ENCODE data around the gene TARP.
A peak's percentile ranks its signal among the peaks of the same experiment; 100 is the strongest.
"Not testable (repeated sequence)": the region's sequence is repeated elsewhere in the genome, so short reads cannot be mapped to it uniquely, and the experiment has no call there.

TARP gene

GRCh38 chr7:38283809-38284208, 10.4 kb upstream of the TARP start:
- no peaks in the 10 kb centered on the region for H3K27me3 Mint-ChIP-seq
- H3K36me3 Mint-ChIP-seq (ENCODE audit: low read depth) = no peaks in the 10 kb centered on the region
- no peaks in the 10 kb centered on the region for H3K9me3 Mint-ChIP-seq
- no peak overlapping the region for H3K4me3 Mint-ChIP-seq
- H3K4me1 Mint-ChIP-seq (ENCODE audit: low read depth) = no peaks in the 10 kb centered on the region
- H3K27ac Mint-ChIP-seq = no peak overlapping the region
- no peak for DNase-seq

- no peaks in the 10 kb centered on the region for H3K9me3 Mint-ChIP-seq
These were observed 9.7 kb upstream of the TARP start for GRCh38 chr7:38283107-38283506.

GRCh38 chr7:38282081-38282480, 8.6 kb upstream of the TARP start:
- no peaks in the 10 kb centered on the region for H3K36me3 Mint-ChIP-seq (ENCODE audit: low read depth)
- H3K4me3 Mint-ChIP-seq = no peak overlapping the region
- H3K4me1 Mint-ChIP-seq (ENCODE audit: low read depth) = no peaks in the 10 kb centered on the region
- no peak overlapping the region for H3K27ac Mint-ChIP-seq
- DNase-seq = no peak
- no peaks in the 10 kb centered on the region for H3K27me3 Mint-ChIP-seq
- no peaks in the 10 kb centered on the region for H3K9me3 Mint-ChIP-seq

More at GRCh38 chr7:38283107-38283506, 9.7 kb upstream of the TARP start:
- no peaks in the 10 kb centered on the region for H3K27me3 Mint-ChIP-seq
- H3K4me1 Mint-ChIP-seq (ENCODE audit: low read depth) = no peaks in the 10 kb centered on the region
- no peak for DNase-seq
- H3K36me3 Mint-ChIP-seq (ENCODE audit: low read depth) = no peaks in the 10 kb centered on the region
- H3K4me3 Mint-ChIP-seq = no peak overlapping the region
- H3K27ac Mint-ChIP-seq = no peak overlapping the region

DNA sequence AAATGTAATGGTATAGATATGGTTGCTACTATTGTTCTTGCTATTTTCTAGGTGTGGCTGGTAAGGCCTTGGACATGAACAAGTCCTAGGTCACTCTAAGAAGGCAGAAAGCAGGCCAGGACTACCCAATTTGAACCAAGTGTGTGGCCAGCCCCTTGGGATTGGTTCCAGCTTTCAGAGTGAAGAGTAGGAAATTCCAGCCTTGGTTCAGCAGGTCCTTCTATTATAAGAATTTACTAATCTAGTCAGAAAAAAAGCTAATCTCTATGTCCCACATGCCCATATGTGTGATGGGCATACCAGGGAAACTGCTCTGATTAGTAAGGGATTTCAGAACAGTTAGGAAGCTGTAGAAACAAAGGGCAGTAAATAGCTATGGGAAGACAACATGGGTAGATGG, 7.8 kb upstream of the TARP start:
- H3K4me1 Mint-ChIP-seq (ENCODE audit: low read depth) = no peaks in the 10 kb centered on the region
- H3K4me3 Mint-ChIP-seq = no peak overlapping the region
- H3K36me3 Mint-ChIP-seq (ENCODE audit: low read depth) = no peaks in the 10 kb centered on the region
- H3K27ac Mint-ChIP-seq = no peak overlapping the region
- H3K27me3 Mint-ChIP-seq = no peaks in the 10 kb centered on the region
- no peaks in the 10 kb centered on the region for H3K9me3 Mint-ChIP-seq
- DNase-seq = no peak

- Mint-ChIP-seq H3K27ac (no peak overlapping the region), H3K4me1 (ENCODE audit: low read depth) (no peaks in the 10 kb centered on the region), H3K4me3 (no peak overlapping the region)
These were observed 7.3 kb upstream of the TARP start for GRCh38 chr7:38280707-38281106.

GRCh38 chr7:38280000-38280399, 6.6 kb upstream of the TARP start:
- H3K27ac Mint-ChIP-seq = no peak overlapping the region
- H3K4me3 Mint-ChIP-seq = no peak overlapping the region
- DNase-seq = no peak
- H3K9me3 Mint-ChIP-seq = no peaks in the 10 kb centered on the region
- H3K4me1 Mint-ChIP-seq (ENCODE audit: low read depth) = no peaks in the 10 kb centered on the region
- H3K36me3 Mint-ChIP-seq (ENCODE audit: low read depth) = no peaks in the 10 kb centered on the region
- H3K27me3 Mint-ChIP-seq = no peaks in the 10 kb centered on the region

More at GRCh38 chr7:38280707-38281106, 7.3 kb upstream of the TARP start:
- H3K36me3 Mint-ChIP-seq (ENCODE audit: low read depth) = no peaks in the 10 kb centered on the region
- no peaks in the 10 kb centered on the region for H3K9me3 Mint-ChIP-seq
- DNase-seq = no peak
- no peaks in the 10 kb centered on the region for H3K27me3 Mint-ChIP-seq

DNA sequence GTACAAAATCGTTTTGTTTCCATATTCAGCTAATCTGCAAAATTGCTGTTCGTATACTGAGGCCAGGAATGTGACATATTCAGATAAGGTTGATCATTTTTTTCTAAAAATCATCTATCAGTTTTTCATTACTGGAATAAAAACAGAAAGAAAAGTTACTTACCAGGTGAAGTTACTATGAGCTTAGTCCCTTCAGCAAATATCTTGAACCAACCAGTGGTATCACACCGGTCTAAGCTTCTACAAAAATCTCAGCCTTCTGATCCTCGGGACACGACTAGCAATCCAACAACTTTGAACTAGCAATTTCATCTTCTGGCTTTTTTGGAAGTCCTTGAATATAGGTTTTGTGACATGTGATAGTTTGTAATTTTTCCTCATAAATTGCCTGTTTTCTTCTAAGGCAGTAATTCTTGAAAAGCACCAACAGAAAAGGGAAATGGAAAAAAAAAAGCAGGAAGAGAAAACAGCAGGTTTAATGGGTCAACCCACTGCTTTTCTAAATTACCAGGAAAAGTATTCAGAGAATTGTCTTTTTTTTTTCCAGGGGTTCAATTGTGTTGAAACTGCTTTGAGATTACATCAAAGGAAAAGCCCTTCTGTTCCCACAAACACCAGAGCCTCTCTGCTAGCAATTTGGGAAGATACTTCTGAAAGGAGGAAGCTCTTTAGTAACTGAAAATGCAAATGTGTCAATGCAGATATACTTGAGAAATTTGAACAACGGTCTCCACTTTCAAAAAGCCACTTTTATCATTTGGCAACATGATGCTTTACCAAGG, 2.9 kb upstream of the TARP start:
- H3K9me3 Mint-ChIP-seq = no peaks in the 10 kb centered on the region
- H3K4me1 Mint-ChIP-seq (ENCODE audit: low read depth) = no peaks in the 10 kb centered on the region
- peak overlapping the region; percentile 66 for H3K4me3 Mint-ChIP-seq

GRCh38 chr7:38274927-38275620, 1.6 kb upstream of the TARP start:
- no peaks in the 10 kb centered on the region for H3K36me3 Mint-ChIP-seq (ENCODE audit: low read depth)
- DNase-seq = no peak
- H3K4me3 Mint-ChIP-seq = peak overlapping the region; percentile 66
- no peaks in the 10 kb centered on the region for H3K27me3 Mint-ChIP-seq
- H3K27ac Mint-ChIP-seq = peak overlapping the region; percentile 44
- H3K4me1 Mint-ChIP-seq (ENCODE audit: low read depth) = no peaks in the 10 kb centered on the region
- no peaks in the 10 kb centered on the region for H3K9me3 Mint-ChIP-seq

More for the DNA sequence above, 2.9 kb upstream of the TARP start:
- DNase-seq = no peak
- no peaks in the 10 kb centered on the region for H3K36me3 Mint-ChIP-seq (ENCODE audit: low read depth)
- H3K27me3 Mint-ChIP-seq = no peaks in the 10 kb centered on the region
- no peak overlapping the region for H3K27ac Mint-ChIP-seq

- H3K4me3 Mint-ChIP-seq = peak overlapping the region; percentile 48
- no peak overlapping the region for H3K27ac Mint-ChIP-seq
- H3K4me1 Mint-ChIP-seq (ENCODE audit: low read depth) = no peaks in the 10 kb centered on the region
- no peak for DNase-seq
- no peaks in the 10 kb centered on the region for H3K27me3 Mint-ChIP-seq
- no peaks in the 10 kb centered on the region for H3K36me3 Mint-ChIP-seq (ENCODE audit: low read depth)
- H3K9me3 Mint-ChIP-seq = no peaks in the 10 kb centered on the region
These were observed 1.1 kb upstream of the TARP start for GRCh38 chr7:38274486-38274885.

GRCh38 chr7:38270405-38270804, 3.0 kb downstream of the TARP start:
- H3K27ac Mint-ChIP-seq; DNase-seq; H3K27me3 Mint-ChIP-seq; H3K9me3 Mint-ChIP-seq; H3K36me3 Mint-ChIP-seq (ENCODE audit: low read depth); H3K4me1 Mint-ChIP-seq (ENCODE audit: low read depth); H3K4me3 Mint-ChIP-seq: not testable (repeated sequence)

- peak overlapping the region; percentile 8 for H3K4me3 Mint-ChIP-seq
- H3K4me1 Mint-ChIP-seq (ENCODE audit: low read depth); H3K9me3 Mint-ChIP-seq; H3K36me3 Mint-ChIP-seq (ENCODE audit: low read depth); H3K27me3 Mint-ChIP-seq; DNase-seq: not testable (repeated sequence)
- H3K27ac Mint-ChIP-seq = peak overlapping the region; percentile 22
These were observed 3.6 kb downstream of the TARP start for GRCh38 chr7:38269704-38270346.

GRCh38 chr7:38265958-38266357, 7.5 kb downstream of the TARP start:
- DNase-seq; H3K27me3 Mint-ChIP-seq; H3K9me3 Mint-ChIP-seq; H3K36me3 Mint-ChIP-seq (ENCODE audit: low read depth); H3K4me1 Mint-ChIP-seq (ENCODE audit: low read depth): not testable (repeated sequence)
- Mint-ChIP-seq H3K4me3 (peak overlapping the region; percentile 52), H3K27ac (peak overlapping the region; percentile 52)

DNA sequence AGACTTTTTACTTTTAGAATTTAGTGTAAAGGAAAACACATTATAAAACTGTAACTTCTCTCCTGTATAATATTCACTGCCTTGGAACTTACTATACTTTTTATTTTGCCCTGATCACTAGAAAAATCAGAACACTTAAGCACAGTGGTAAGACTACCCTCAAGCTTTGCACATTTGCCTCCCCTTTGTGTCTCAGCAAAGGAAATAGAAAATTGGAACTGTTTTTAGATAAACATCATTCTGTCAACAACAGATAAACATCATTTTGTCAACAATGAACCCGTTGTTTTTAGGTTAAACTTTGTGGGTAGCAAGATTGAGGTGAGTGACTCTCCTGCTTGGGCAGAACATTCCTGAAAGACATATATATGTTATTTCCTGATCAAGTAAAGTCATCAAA, 8.8 kb downstream of the TARP start:
- DNase-seq; H3K4me3 Mint-ChIP-seq; H3K27me3 Mint-ChIP-seq; H3K9me3 Mint-ChIP-seq; H3K4me1 Mint-ChIP-seq (ENCODE audit: low read depth); H3K36me3 Mint-ChIP-seq (ENCODE audit: low read depth): not testable (repeated sequence)
- H3K27ac Mint-ChIP-seq = peak overlapping the region; percentile 59

- H3K4me3 Mint-ChIP-seq = peak overlapping the region; percentile 44
- H3K27me3 Mint-ChIP-seq; H3K4me1 Mint-ChIP-seq (ENCODE audit: low read depth); H3K27ac Mint-ChIP-seq; H3K9me3 Mint-ChIP-seq; H3K36me3 Mint-ChIP-seq (ENCODE audit: low read depth); DNase-seq: not testable (repeated sequence)
These were observed 10.2 kb downstream of the TARP start for GRCh38 chr7:38263274-38263673.

DNA sequence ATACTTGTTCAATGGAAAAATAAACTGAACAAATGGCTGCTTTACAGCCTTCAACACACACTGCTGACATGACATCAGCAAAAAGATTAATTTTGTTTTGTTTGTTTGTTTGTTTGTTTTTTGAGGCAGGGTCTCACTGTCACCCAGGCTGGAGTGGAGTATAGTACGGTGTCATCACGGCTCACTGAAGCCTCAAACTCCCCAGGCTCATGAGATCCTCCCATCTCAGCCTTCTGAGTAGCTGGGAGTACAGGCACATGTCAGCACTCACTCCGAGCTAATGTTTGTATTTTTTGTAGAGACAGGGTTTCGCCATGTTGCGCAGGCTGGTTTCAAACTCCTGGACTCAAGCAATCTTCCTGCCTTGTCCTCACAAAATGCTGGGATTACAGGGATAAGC, 10.9 kb downstream of the TARP start:
- H3K4me1 Mint-ChIP-seq (ENCODE audit: low read depth) = peaks cover 3% of the 10 kb centered on the region
- no peaks in the 10 kb centered on the region for H3K27me3 Mint-ChIP-seq
- H3K9me3 Mint-ChIP-seq = no peaks in the 10 kb centered on the region
- H3K4me3 Mint-ChIP-seq = peak overlapping the region; percentile 44
- H3K27ac Mint-ChIP-seq = peak overlapping the region; percentile 37
- H3K36me3 Mint-ChIP-seq (ENCODE audit: low read depth) = no peaks in the 10 kb centered on the region
- DNase-seq = no peak

Measured in activated T-cell treated with anti-CD3 and anti-CD28 coated beads, Interleukin-2, amount 50 U/mL, for 24 hours (primary cell).